ENCODE data around the gene ZNF587. TPM values are rescaled to one million over a fixed set of nuclear protein-coding genes. Genes with fewer than 3 reads are reported as not detected.

The ZNF587 gene
- total RNA-seq, 1 donor from 2014 or later = 65.0 TPM

GRCh38 chr19:57907394-57907793, 57.7 kb downstream of the ZNF587 start:
- no peak overlapping the region for H3K4me3 Mint-ChIP-seq (ENCODE audit: unreplicated experiment)
- DNase-seq = no peak
- H3K4me1 Mint-ChIP-seq (ENCODE audit: low read depth, unreplicated experiment) = no peaks in the 10 kb centered on the region
- H3K9me3 Mint-ChIP-seq (ENCODE audit: unreplicated experiment) = no peaks in the 10 kb centered on the region
- no peak overlapping the region for H3K27ac Mint-ChIP-seq (ENCODE audit: unreplicated experiment)
- no peaks in the 10 kb centered on the region for H3K36me3 Mint-ChIP-seq (ENCODE audit: unreplicated experiment)
- H3K27me3 Mint-ChIP-seq (ENCODE audit: unreplicated experiment) = no peaks in the 10 kb centered on the region
- TF ChIP-seq CTCF (IDR thresholded peaks at IDR 0.05; ENCODE audit: partially characterized antibody, unreplicated experiment) = no peak

- H3K36me3 Mint-ChIP-seq (ENCODE audit: unreplicated experiment) = peaks cover 11% of the 10 kb centered on the region
- no peak overlapping the region for H3K27ac Mint-ChIP-seq (ENCODE audit: unreplicated experiment)
- DNase-seq = no peak
- peaks cover 1% of the 10 kb centered on the region for H3K27me3 Mint-ChIP-seq (ENCODE audit: unreplicated experiment)
- TF ChIP-seq CTCF (IDR thresholded peaks at IDR 0.05; ENCODE audit: partially characterized antibody, unreplicated experiment) = no peak
- H3K9me3 Mint-ChIP-seq (ENCODE audit: unreplicated experiment) = peaks cover 12% of the 10 kb centered on the region
- peak overlapping the region; percentile 66 for H3K4me3 Mint-ChIP-seq (ENCODE audit: unreplicated experiment)
- H3K4me1 Mint-ChIP-seq (ENCODE audit: low read depth, unreplicated experiment) = peaks cover 8% of the 10 kb centered on the region
Measured at GRCh38 chr19:57914531-57914930, 64.9 kb downstream of the ZNF587 start.

Other genes with a start within 250 kb of the ZNF587 start
- gene ZNF530, start 250.0 kb upstream of the ZNF587 start, total RNA-seq (ENCODE audit: unreplicated experiment) = 4.6 TPM
- 41.2 TPM for gene ZNF134, start 235.6 kb upstream of the ZNF587 start, total RNA-seq (ENCODE audit: unreplicated experiment)
- gene ZNF211, start 216.7 kb upstream of the ZNF587 start, total RNA-seq (ENCODE audit: unreplicated experiment) = 29.5 TPM
- gene ZSCAN4, start 180.9 kb upstream of the ZNF587 start, total RNA-seq (ENCODE audit: unreplicated experiment) = 0.69 TPM
- gene ZNF551, start 167.9 kb upstream of the ZNF587 start, total RNA-seq (ENCODE audit: unreplicated experiment) = 13.4 TPM
- 57.5 TPM for gene ZNF154, start 140.7 kb upstream of the ZNF587 start, total RNA-seq (ENCODE audit: unreplicated experiment)
- 20.3 TPM for gene ZNF671, start 122.2 kb upstream of the ZNF587 start, total RNA-seq (ENCODE audit: unreplicated experiment)
- gene ZNF776, start 103.0 kb upstream of the ZNF587 start, total RNA-seq (ENCODE audit: unreplicated experiment) = 41.5 TPM
- gene ZNF586, start 80.2 kb upstream of the ZNF587 start, total RNA-seq (ENCODE audit: unreplicated experiment) = 22.7 TPM
- 14.9 TPM for gene ZNF552, start 34.9 kb upstream of the ZNF587 start, total RNA-seq (ENCODE audit: unreplicated experiment)
- 16.9 TPM for gene ZNF587B, start 19.6 kb upstream of the ZNF587 start, total RNA-seq (ENCODE audit: unreplicated experiment)
- gene ZNF814, start 39.2 kb downstream of the ZNF587 start, total RNA-seq (ENCODE audit: unreplicated experiment) = 38.3 TPM
- gene ZNF417, start 66.7 kb downstream of the ZNF587 start, total RNA-seq (ENCODE audit: unreplicated experiment) = 23.0 TPM
- 25.4 TPM for gene ZNF418, start 85.5 kb downstream of the ZNF587 start, total RNA-seq (ENCODE audit: unreplicated experiment)
- 11.0 TPM for gene ZNF256, start 97.8 kb downstream of the ZNF587 start, total RNA-seq (ENCODE audit: unreplicated experiment)
- gene C19orf18, start 124.7 kb downstream of the ZNF587 start, total RNA-seq (ENCODE audit: unreplicated experiment) = 1.6 TPM
- 58.2 TPM for gene ZNF606, start 153.0 kb downstream of the ZNF587 start, total RNA-seq (ENCODE audit: unreplicated experiment)
- gene ZSCAN1, start 184.2 kb downstream of the ZNF587 start, total RNA-seq (ENCODE audit: unreplicated experiment) = 7.7 TPM
- 16.6 TPM for gene ZNF135, start 209.4 kb downstream of the ZNF587 start, total RNA-seq (ENCODE audit: unreplicated experiment)
- 66.7 TPM for gene ZSCAN18, start 248.4 kb downstream of the ZNF587 start, total RNA-seq (ENCODE audit: unreplicated experiment)